Measurements from ENCODE around the gene PCED1B. TPM values are rescaled to one million over a fixed set of nuclear protein-coding genes. Genes with fewer than 3 reads are reported as not detected.

PCED1B gene
- total RNA-seq, 1 experiment from 2014 or later, result 3.3 TPM

- H2BK20ac ChIP-seq (ENCODE audit: low read depth, low read length, poor library complexity, severe bottlenecking), result no peak overlapping the region
- no peaks in the 10 kb centered on the region for H3K27me3 Mint-ChIP-seq (ENCODE audit: low read depth)
- peaks cover 10 to 13% of the 10 kb centered on the region in 2 experiments for H3K9me3 Mint-ChIP-seq
- no peaks in the 10 kb centered on the region for H4K20me1 ChIP-seq (ENCODE audit: control insufficient read depth, insufficient read depth, insufficient read length)
- no peak overlapping the region for H2BK5ac ChIP-seq (ENCODE audit: insufficient read length, low read length)
- H4K91ac ChIP-seq (ENCODE audit: insufficient read length, low read depth, low read length), result no peak overlapping the region
- H3K27ac Mint-ChIP-seq, result no peak overlapping the region
- H3K79me2 ChIP-seq (ENCODE audit: insufficient read depth, low read length), result no peaks in the 10 kb centered on the region
- no peak overlapping the region for H3K27ac ChIP-seq (ENCODE audit: insufficient read length, low read depth, low read length)
- H2AK5ac ChIP-seq (ENCODE audit: insufficient read length, low read length), result no peak overlapping the region
- H3K4me1 ChIP-seq (ENCODE audit: insufficient read depth, low read length), result no peaks in the 10 kb centered on the region
- H3K18ac ChIP-seq (ENCODE audit: insufficient read length, low read depth, low read length), result no peak overlapping the region
- H3K36me3 Mint-ChIP-seq (ENCODE audit: insufficient read depth in 1 of 3, low read depth in 3 of 3), result peaks cover 0 to 8% (median 7%) of the 10 kb centered on the region in 3 experiments; a peak in 4 of 7 replicates
- DNase-seq, result no peak
- H3K4me2 ChIP-seq (ENCODE audit: insufficient read depth, insufficient read length, low read length), result no peak overlapping the region
- no peaks in the 10 kb centered on the region for H3K27me3 ChIP-seq (ENCODE audit: insufficient read depth, low read length)
- no peak overlapping the region for H4K8ac ChIP-seq (replicated peaks; ENCODE audit: insufficient read length, low read depth, low read length)
- no peak for TF ChIP-seq CTCF (conservative IDR thresholded peaks at IDR 0.05)
- no peak overlapping the region for H2BK120ac ChIP-seq (ENCODE audit: low read depth, low read length, poor library complexity, severe bottlenecking)
- no peaks in the 10 kb centered on the region for H3K23me2 ChIP-seq (ENCODE audit: insufficient read length, low read depth, low read length, poor library complexity, severe bottlenecking)
- no peaks in the 10 kb centered on the region for H3K79me1 ChIP-seq (ENCODE audit: insufficient read depth, low read depth, low read length, poor library complexity, severe bottlenecking)
- peaks cover 0 to 7% of the 10 kb centered on the region in 2 experiments; a peak in 1 of 4 replicates for H3K4me1 Mint-ChIP-seq
- no peak overlapping the region for H2BK12ac ChIP-seq (ENCODE audit: insufficient read length, low read depth, low read length)
- WGBS (ENCODE audit: extremely low coverage, insufficient read length, low lambda C conversion rate), result no CpG with 5 or more reads among the region's 1 CpG
- H3K9ac ChIP-seq (ENCODE audit: extremely low read depth, insufficient read length, low read length), result no peak overlapping the region
- no peak overlapping the region for H3T11ph ChIP-seq (ENCODE audit: low read length)
- H3K9me3 ChIP-seq (ENCODE audit: control insufficient read depth, low read depth, low read length), result no peaks in the 10 kb centered on the region
- no peak overlapping the region for H2BK15ac ChIP-seq (ENCODE audit: low read depth, low read length)
- H3K4me3 Mint-ChIP-seq, result no peak overlapping the region
- H4K5ac ChIP-seq (ENCODE audit: insufficient read length, low read depth, low read length), result no peak overlapping the region
- H3K56ac ChIP-seq (ENCODE audit: insufficient read length, low read depth, low read length), result no peak overlapping the region
- H3K23ac ChIP-seq (ENCODE audit: insufficient read length, low read depth, low read length), result no peak overlapping the region
- no peak overlapping the region for H3K14ac ChIP-seq (ENCODE audit: insufficient read depth, low read length)
- no peak overlapping the region for H2AFZ ChIP-seq (ENCODE audit: low read length)
- H3K4ac ChIP-seq (ENCODE audit: low read depth, low read length), result no peak overlapping the region
Observed at GRCh38 chr12:47159348-47159747, 79.9 kb downstream of the PCED1B start.
